AG04450 (cell line): ENCODE data around the gene ZC3H12D. TPM values are rescaled to one million over a fixed set of nuclear protein-coding genes. Genes with fewer than 3 reads are reported as not detected.
A peak's percentile ranks its signal among the peaks of the same experiment; 100 is the strongest.

Experiments
- CTCF ChIA-PET: fragments of 300-600, 350-600 bp; formaldehyde crosslinking; extraction: SDS; loops from one replicate; lab custom pipeline; 2022; ENCODE audit warnings: antibody characterized with exemption, inconsistent platforms; lab: Charles Lee
- POLR2A ChIA-PET: fragments of 350-600 bp; formaldehyde crosslinking; extraction: SDS; loops from one replicate; lab custom pipeline; 2021; ENCODE audit warnings: antibody characterized with exemption, inconsistent platforms; lab: Yijun Ruan, JAX
- DNase-seq: peaks from one replicate; pipeline ENCODE4 v3.0.0-alpha.2; 2011; ENCODE audit warnings: low read depth, low spot score
- H3K27ac ChIP-seq: one replicate; pipeline ENCODE4 v1.5.1; 2012; ENCODE audit warnings: low read depth, low read length, control low read depth
- H3K27me3 ChIP-seq: one replicate; pipeline ENCODE4 v1.6.0; 2012; ENCODE audit warnings: low read length; ENCODE audit not compliant: control insufficient read depth, insufficient read depth
- H3K4me3 ChIP-seq: 2 replicates; pipeline ENCODE4 v1.5.1; 2011; ENCODE audit warnings: mild to moderate bottlenecking, low read depth, low read length, control low read depth
- H3K9me3 ChIP-seq: 2 replicates; pipeline ENCODE4 v1.5.1; 2012; ENCODE audit warnings: low read length; ENCODE audit not compliant: control insufficient read depth, insufficient read depth
- CTCF ChIP-seq: IDR thresholded peaks from 2 replicates; pipeline ENCODE4 v1.5.1; 2011; ENCODE audit warnings: low read depth, low read length, control low read depth, inconsistent platforms
- polyA plus RNA-seq: library from polyadenylated mRNA; depleted of rRNA; stranded (reverse); fragments of >200 nt; gene quantifications from 2 replicates; pipeline ENCODE4 v1.2.3, GENCODE V29; 2011

Gene ZC3H12D
- polyA plus RNA-seq, 1 experiment: 0.01 TPM

GRCh38 chr6:149455031-149455732 is 29.6 kb downstream of the ZC3H12D start:
- no peak overlapping the region for H3K4me3 ChIP-seq
- CTCF ChIA-PET: interaction anchor here (0.5 to 2.7 kb wide), 2 partner anchors 62 to 64 kb away, joined by 4 to 9 read pairs; no protein-coding TSS in a partner anchor
- H3K27ac ChIP-seq: no peak overlapping the region
- POLR2A ChIA-PET: no interaction called here
- no peaks in the 10 kb centered on the region for H3K27me3 ChIP-seq
- no peak for DNase-seq
- H3K9me3 ChIP-seq: no peaks in the 10 kb centered on the region; the same call in 1 of the 2 replicates
- TF ChIP-seq CTCF: no peak

- ChIA-PET POLR2A (interaction anchor here (0.6 to 0.7 kb wide), 2 partner anchors 14 to 24 kb away, joined by 3 read pairs; no protein-coding TSS in a partner anchor), CTCF (interaction anchor here (0.5 to 2.7 kb wide), 4 partner anchors 23 to 426 kb away, joined by 4 to 9 read pairs (median 4); no protein-coding TSS in a partner anchor)
- Histone ChIP-seq H3K27ac (peak overlapping the region; percentile 2), H3K9me3 (no peaks in the 10 kb centered on the region; the same call in 1 of the 2 replicates), H3K27me3 (no peaks in the 10 kb centered on the region), H3K4me3 (no peak overlapping the region)
- TF ChIP-seq CTCF: no peak
- DNase-seq: peak; percentile 43
Measured at GRCh38 chr6:149454346-149454848, 30.4 kb downstream of the ZC3H12D start.

- no peak for DNase-seq
- no peak overlapping the region for H3K4me3 ChIP-seq
- no peaks in the 10 kb centered on the region; the same call in 1 of the 2 replicates for H3K9me3 ChIP-seq
- H3K27ac ChIP-seq: no peak overlapping the region
- no peak for TF ChIP-seq CTCF
- CTCF ChIA-PET: interaction anchor here (0.7 to 2.7 kb wide), 4 partner anchors 22 to 425 kb away, joined by 3 to 9 read pairs (median 4); no protein-coding TSS in a partner anchor
- H3K27me3 ChIP-seq: no peaks in the 10 kb centered on the region
- POLR2A ChIA-PET: interaction anchor here (0.6 to 0.7 kb wide), 2 partner anchors 13 to 24 kb away, joined by 3 read pairs; no protein-coding TSS in a partner anchor
Measured at GRCh38 chr6:149453597-149454345, 31.0 kb downstream of the ZC3H12D start.

GRCh38 chr6:149452037-149452939 is 32.5 kb downstream of the ZC3H12D start:
- no peak for DNase-seq
- Histone ChIP-seq H3K4me3 (no peak overlapping the region), H3K9me3 (no peaks in the 10 kb centered on the region; the same call in 1 of the 2 replicates), H3K27me3 (no peaks in the 10 kb centered on the region), H3K27ac (no peak overlapping the region)
- TF ChIP-seq CTCF: no peak
- ChIA-PET CTCF (interaction anchor here (0.6 to 2.7 kb wide), 3 partner anchors 65 to 421 kb away, joined by 3 to 9 read pairs (median 4); no protein-coding TSS in a partner anchor), POLR2A (no interaction called here)
